Measurements from ENCODE around the gene NPPB. TPM values are rescaled to one million over a fixed set of nuclear protein-coding genes. Genes with fewer than 3 reads are reported as not detected.
A peak's percentile ranks its signal among the peaks of the same experiment; 100 is the strongest.

Gene NPPB
- total and polyA plus RNA-seq, 9 of the 15 experiments (the other 6 are each of a cell fraction or from before 2014, with no cell fraction given), result not detected

DNA sequence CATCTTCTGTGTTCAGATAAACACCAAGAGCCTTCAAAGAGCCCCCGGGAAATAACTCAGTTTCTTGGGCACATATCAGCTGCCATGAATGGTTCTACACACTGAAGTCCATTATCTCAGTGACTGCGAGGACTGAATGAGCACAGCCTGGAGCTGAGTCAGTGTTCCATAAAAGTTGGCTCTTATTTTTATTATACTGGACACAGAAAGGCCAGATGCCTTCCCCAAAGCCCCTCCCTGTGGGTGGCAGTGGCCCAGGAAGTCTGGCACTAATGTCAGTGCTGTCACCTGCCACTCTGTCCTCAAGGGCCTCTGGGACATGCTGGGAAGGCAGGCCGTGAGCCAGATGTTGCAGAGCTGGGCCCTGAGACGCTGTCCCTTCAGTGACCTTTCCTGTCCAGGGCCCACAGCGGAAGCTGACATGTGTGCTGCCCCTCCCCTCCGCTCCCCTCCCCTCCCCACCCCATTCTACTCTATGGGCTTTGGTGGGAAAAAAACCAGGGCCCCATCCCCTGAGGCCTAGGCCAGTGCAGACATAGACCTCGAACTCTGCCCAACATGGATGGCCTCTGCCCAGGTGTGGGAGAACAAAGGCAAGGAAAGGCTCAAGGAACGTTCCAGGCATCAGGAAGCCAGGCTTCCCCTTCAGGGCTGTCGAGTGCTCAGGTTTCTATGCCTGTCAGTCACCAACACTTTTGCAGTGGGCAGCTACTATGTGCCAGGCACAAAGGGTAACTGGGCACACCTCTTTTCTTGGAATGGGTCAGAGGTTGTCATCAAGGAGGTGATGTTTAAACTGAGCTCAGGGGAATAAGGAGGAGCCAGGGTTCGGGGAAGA, 22.4 kb upstream of the NPPB start (continued):
- TF ChIP-seq, protein P1, sequence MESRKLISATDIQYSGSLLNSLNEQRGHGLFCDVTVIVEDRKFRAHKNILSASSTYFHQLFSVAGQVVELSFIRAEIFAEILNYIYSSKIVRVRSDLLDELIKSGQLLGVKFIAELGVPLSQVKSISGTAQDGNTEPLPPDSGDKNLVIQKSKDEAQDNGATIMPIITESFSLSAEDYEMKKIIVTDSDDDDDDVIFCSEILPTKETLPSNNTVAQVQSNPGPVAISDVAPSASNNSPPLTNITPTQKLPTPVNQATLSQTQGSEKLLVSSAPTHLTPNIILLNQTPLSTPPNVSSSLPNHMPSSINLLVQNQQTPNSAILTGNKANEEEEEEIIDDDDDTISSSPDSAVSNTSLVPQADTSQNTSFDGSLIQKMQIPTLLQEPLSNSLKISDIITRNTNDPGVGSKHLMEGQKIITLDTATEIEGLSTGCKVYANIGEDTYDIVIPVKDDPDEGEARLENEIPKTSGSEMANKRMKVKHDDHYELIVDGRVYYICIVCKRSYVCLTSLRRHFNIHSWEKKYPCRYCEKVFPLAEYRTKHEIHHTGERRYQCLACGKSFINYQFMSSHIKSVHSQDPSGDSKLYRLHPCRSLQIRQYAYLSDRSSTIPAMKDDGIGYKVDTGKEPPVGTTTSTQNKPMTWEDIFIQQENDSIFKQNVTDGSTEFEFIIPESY (CRISPR knock-in tag; IDR thresholded peaks at IDR 0.05), result no peak
- TF ChIP-seq HNRNPL (IDR thresholded peaks at IDR 0.05; ENCODE audit: low read depth, low read length) (no peak), NFE2L1 (tag; IDR thresholded peaks at IDR 0.05; ENCODE audit: borderline replicate concordance, low read depth) (no peak), PURB (CRISPR knock-in tag; IDR thresholded peaks at IDR 0.05; ENCODE audit: low read depth) (no peak), ZNF561 (CRISPR knock-in tag; conservative IDR thresholded peaks at IDR 0.05) (no peak), TEAD4 (IDR thresholded peaks at IDR 0.05; ENCODE audit: low read length) (no peak), TEAD4 (CRISPR knock-in tag; IDR thresholded peaks at IDR 0.05; ENCODE audit: borderline replicate concordance) (no peak), KLF13 (tag; IDR thresholded peaks at IDR 0.05; ENCODE audit: borderline replicate concordance, low read depth) (0 out of 2 replicates have a peak, but pooled peaks have one; percentile 21), SPI1 (IDR thresholded peaks at IDR 0.05; ENCODE audit: borderline replicate concordance, low read depth, low read length) (no peak), TAF9B (IDR thresholded peaks at IDR 0.05; ENCODE audit: partially characterized antibody) (no peak), ESRRA (IDR thresholded peaks at IDR 0.05; ENCODE audit: borderline replicate concordance, low read depth) (peak; percentile 81)
- TF ChIP-seq, protein P2, sequence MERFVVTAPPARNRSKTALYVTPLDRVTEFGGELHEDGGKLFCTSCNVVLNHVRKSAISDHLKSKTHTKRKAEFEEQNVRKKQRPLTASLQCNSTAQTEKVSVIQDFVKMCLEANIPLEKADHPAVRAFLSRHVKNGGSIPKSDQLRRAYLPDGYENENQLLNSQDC (CRISPR knock-in tag; IDR thresholded peaks at IDR 0.05), result no peak
- TF ChIP-seq, protein P3, sequence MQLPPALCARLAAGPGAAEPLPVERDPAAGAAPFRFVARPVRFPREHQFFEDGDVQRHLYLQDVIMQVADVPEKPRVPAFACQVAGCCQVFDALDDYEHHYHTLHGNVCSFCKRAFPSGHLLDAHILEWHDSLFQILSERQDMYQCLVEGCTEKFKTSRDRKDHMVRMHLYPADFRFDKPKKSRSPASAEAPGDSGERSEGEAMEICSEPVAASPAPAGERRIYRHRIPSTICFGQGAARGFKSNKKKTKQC (CRISPR knock-in tag; IDR thresholded peaks at IDR 0.05), result no peak
- TF ChIP-seq, protein P4, sequence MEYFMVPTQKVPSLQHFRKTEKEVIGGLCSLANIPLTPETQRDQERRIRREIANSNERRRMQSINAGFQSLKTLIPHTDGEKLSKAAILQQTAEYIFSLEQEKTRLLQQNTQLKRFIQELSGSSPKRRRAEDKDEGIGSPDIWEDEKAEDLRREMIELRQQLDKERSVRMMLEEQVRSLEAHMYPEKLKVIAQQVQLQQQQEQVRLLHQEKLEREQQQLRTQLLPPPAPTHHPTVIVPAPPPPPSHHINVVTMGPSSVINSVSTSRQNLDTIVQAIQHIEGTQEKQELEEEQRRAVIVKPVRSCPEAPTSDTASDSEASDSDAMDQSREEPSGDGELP (CRISPR knock-in tag; IDR thresholded peaks at IDR 0.05; ENCODE audit: borderline replicate concordance), result no peak
- TF ChIP-seq, protein P5, sequence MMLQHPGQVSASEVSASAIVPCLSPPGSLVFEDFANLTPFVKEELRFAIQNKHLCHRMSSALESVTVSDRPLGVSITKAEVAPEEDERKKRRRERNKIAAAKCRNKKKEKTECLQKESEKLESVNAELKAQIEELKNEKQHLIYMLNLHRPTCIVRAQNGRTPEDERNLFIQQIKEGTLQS (IDR thresholded peaks at IDR 0.05), result no peak
- TF ChIP-seq, protein P5 (CRISPR knock-in tag; conservative IDR thresholded peaks at IDR 0.05), result no peak
- TF ChIP-seq, protein P6, sequence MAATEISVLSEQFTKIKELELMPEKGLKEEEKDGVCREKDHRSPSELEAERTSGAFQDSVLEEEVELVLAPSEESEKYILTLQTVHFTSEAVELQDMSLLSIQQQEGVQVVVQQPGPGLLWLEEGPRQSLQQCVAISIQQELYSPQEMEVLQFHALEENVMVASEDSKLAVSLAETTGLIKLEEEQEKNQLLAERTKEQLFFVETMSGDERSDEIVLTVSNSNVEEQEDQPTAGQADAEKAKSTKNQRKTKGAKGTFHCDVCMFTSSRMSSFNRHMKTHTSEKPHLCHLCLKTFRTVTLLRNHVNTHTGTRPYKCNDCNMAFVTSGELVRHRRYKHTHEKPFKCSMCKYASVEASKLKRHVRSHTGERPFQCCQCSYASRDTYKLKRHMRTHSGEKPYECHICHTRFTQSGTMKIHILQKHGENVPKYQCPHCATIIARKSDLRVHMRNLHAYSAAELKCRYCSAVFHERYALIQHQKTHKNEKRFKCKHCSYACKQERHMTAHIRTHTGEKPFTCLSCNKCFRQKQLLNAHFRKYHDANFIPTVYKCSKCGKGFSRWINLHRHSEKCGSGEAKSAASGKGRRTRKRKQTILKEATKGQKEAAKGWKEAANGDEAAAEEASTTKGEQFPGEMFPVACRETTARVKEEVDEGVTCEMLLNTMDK (IDR thresholded peaks at IDR 0.05; ENCODE audit: borderline replicate concordance, insufficient read depth, low read depth, low read length, poor library complexity, severe bottlenecking), result no peak
- TF ChIP-seq, protein P7, sequence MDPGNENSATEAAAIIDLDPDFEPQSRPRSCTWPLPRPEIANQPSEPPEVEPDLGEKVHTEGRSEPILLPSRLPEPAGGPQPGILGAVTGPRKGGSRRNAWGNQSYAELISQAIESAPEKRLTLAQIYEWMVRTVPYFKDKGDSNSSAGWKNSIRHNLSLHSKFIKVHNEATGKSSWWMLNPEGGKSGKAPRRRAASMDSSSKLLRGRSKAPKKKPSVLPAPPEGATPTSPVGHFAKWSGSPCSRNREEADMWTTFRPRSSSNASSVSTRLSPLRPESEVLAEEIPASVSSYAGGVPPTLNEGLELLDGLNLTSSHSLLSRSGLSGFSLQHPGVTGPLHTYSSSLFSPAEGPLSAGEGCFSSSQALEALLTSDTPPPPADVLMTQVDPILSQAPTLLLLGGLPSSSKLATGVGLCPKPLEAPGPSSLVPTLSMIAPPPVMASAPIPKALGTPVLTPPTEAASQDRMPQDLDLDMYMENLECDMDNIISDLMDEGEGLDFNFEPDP (CRISPR knock-in tag; IDR thresholded peaks at IDR 0.05), result no peak

All from K562 (cell line).